Ectodermal cell (in vitro differentiated cells): Measurements from ENCODE around the gene FBXO34.
"Not testable (repeated sequence)": the region's sequence is repeated elsewhere in the genome, so short reads cannot be mapped to it uniquely, and the experiment has no call there.

Experiments
- H3K27ac ChIP-seq: 2 replicates; pipeline ENCODE4 v1.7.0; 2013; ENCODE audit warnings: mild to moderate bottlenecking, low read depth, low read length; ENCODE audit not compliant: insufficient read depth, poor library complexity, severe bottlenecking
- H3K27me3 ChIP-seq: 2 replicates; pipeline ENCODE4 v1.7.0; 2013; ENCODE audit warnings: mild to moderate bottlenecking, low read length; ENCODE audit not compliant: insufficient read depth, control insufficient read depth, poor library complexity, severe bottlenecking
- H3K36me3 ChIP-seq: one replicate; pipeline ENCODE4 v1.7.0; 2013; ENCODE audit warnings: low read length; ENCODE audit not compliant: control insufficient read depth, insufficient read depth
- H3K4me1 ChIP-seq: one replicate; pipeline ENCODE4 v1.7.0; 2013; ENCODE audit warnings: low read length; ENCODE audit not compliant: control insufficient read depth, insufficient read depth
- H3K4me3 ChIP-seq: 2 replicates; pipeline ENCODE4 v1.7.0; 2013; ENCODE audit warnings: low read depth, low read length, control low read depth; ENCODE audit not compliant: insufficient read depth
- H3K9me3 ChIP-seq: 2 replicates; pipeline ENCODE4 v1.7.0; 2013; ENCODE audit warnings: mild to moderate bottlenecking, low read length, moderate library complexity; ENCODE audit not compliant: control insufficient read depth
- WGBS, 2 experiments: methylation state at CpG; one replicate each; pipeline ENCODE4 v1.1.7; 2013; ENCODE audit warnings: missing lambda C conversion rate in 2 of 2; 5-methylcytosine and 5-hydroxymethylcytosine counted together

The FBXO34 gene

DNA sequence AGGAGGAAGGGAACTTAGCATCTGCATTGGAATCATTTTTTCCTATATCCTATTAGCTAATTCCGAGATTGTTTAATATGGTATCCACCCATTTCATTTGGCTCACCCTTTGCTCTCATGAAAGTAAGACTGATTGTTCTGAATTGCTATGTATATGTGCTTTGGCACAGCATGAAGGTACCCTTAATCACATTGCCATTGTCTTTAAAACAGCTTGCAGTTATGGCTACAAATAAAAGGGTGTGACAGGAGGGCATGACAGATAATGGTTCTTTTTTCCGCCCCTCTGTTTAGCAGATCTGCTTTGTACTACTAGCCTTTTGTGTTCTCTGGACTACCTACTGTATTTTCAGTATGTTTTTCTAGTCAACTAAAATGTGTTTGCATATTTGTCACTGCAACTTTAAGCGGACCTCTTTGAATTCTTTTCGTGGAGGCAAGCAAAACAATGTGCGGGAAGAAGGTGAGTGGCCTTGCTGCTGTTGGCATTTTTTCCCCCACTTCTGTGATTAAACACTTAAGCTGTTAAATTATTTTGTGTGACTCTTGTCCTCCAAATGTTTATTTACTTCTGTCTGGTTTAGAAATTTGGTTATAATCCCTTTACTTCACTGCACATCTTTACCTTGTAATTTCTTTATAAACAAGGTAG is 35.8 kb downstream of the FBXO34 start:
- H3K27ac ChIP-seq, result no peak overlapping the region

DNA sequence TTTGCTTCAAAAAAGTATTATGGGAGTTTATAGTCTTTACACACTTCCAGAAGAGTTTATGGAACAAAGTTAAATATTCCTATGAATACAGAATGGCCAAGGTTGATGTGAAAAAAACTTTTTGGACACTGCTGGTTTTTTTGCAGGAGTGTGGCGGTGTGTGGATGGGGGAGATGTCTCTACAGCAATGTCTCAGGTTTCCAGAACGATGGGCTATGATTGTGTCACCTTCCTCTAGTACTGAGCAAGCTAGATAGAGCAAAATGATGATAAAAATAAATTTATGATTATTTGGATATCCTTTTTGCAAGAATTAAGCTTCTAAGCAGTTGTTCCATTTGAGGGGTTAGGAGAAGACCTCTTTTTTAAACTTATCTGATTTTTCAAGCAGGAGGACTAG is 37.9 kb downstream of the FBXO34 start:
- Histone ChIP-seq H3K4me1 (no peaks in the 10 kb centered on the region), H3K27ac (no peak overlapping the region), H3K36me3 (no peaks in the 10 kb centered on the region), H3K4me3 (no peak overlapping the region), H3K27me3 (no peaks in the 10 kb centered on the region), H3K9me3 (no peaks in the 10 kb centered on the region)
- WGBS, 2 experiments, result 89 to 94% methylated on average over 2 of the region's 2 CpGs

More for the DNA sequence above, 35.8 kb downstream of the FBXO34 start:
- Histone ChIP-seq H3K9me3 (no peaks in the 10 kb centered on the region), H3K36me3 (no peaks in the 10 kb centered on the region), H3K4me1 (peaks cover under 1% of the 10 kb centered on the region), H3K27me3 (no peaks in the 10 kb centered on the region), H3K4me3 (no peak overlapping the region)
- 40 to 48% methylated on average over 4 to 5 of the region's 5 CpGs for WGBS, 2 experiments

DNA sequence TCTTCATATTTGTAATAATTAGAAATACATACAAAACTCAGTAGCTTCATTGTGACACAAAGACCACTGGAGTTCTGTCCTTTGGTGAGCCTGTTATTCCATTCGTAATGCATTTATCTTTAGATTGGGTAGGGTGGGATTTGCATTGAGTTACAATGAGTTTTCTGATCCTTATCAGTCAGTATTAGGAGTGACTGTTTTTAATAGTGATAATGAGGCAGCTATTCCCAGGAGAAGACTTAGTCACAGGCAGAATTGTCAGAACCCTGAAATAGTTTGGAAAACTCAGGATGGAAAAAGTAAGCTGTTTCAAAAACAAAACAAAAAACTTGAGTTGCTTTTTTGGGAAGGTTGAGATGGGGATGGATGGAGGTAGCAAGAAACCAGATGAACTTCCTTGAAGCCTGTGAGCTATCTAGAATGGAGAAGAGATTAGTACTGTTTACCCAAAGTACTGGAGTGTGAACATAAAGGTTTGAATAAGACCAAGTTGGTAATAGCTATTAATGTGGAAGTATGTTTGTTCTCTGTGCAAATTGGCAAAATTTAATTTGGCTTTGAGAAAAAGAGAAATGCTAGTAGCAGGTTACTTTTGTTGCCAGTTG is 38.6 kb downstream of the FBXO34 start:
- WGBS, 2 experiments, result 97 to 100% methylated on average over 1 of the region's 1 CpG
- no peaks in the 10 kb centered on the region for H3K36me3 ChIP-seq
- H3K27me3 ChIP-seq, result no peaks in the 10 kb centered on the region
- no peaks in the 10 kb centered on the region for H3K4me1 ChIP-seq
- H3K9me3 ChIP-seq, result no peaks in the 10 kb centered on the region
- no peak overlapping the region for H3K4me3 ChIP-seq
- H3K27ac ChIP-seq, result no peak overlapping the region

DNA sequence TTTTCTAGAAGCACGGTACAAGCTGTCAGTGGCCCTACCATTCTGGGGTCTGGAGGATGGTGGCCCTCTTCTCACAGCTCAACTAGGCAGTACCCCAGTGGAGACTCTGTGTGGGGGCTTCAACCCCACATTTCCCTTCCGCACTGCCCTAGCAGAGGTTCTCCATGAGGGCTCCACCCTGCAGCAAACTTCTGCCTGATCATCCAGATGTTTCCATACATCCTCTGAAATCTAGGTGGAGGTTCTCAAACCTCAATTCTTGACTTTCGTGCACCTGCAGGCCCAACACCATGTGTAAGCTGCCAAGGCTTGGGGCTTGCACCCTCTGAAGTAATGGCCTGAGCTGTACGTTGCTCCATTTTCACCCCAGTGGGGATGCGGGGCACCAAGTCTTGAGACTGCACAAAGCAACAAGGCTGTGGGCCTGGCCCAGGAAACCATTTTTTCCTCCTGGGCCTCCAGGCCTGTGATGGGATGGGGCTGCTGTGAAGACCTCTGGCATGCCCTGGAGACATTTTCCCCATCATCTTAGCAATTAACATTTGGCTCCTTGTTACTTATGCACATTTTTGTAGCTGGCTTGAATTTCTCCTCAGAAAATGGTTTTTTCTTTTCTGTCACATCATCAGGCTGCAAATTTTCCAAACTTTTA is 41.3 kb downstream of the FBXO34 start:
- not testable (repeated sequence) for H3K27ac ChIP-seq, H3K4me3 ChIP-seq, H3K36me3 ChIP-seq, H3K27me3 ChIP-seq, H3K4me1 ChIP-seq, H3K9me3 ChIP-seq
- WGBS, 2 experiments, result 97% methylated on average over 5 of the region's 5 CpGs

- H3K9me3 ChIP-seq, result no peaks in the 10 kb centered on the region
These were observed 42.3 kb downstream of the FBXO34 start for GRCh38 chr14:55313480-55313879.

DNA sequence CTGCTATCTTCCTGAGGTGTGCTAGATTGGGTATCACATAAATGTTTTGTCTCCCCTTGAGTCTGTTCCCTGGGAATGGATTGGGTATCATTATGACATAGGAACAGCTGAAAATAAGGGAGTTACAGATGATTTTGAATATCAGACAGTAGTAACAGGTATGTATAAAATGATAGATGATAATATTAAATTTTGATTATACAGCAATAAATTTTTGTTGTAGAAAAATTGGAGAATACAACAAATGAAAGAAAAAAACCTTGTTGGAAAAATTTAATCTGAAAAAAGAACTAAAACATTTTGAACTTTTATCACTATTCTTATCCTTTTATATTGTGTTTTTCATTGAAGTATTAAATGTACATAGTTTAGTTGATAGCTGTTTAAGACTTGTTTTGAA is 43.2 kb downstream of the FBXO34 start:
- no peak overlapping the region for H3K4me3 ChIP-seq
- H3K9me3 ChIP-seq, result no peaks in the 10 kb centered on the region
- no peaks in the 10 kb centered on the region for H3K36me3 ChIP-seq

More at GRCh38 chr14:55313480-55313879, 42.3 kb downstream of the FBXO34 start:
- H3K27ac ChIP-seq, result no peak overlapping the region
- H3K4me3 ChIP-seq, result no peak overlapping the region
- H3K4me1 ChIP-seq, result no peaks in the 10 kb centered on the region
- H3K36me3 ChIP-seq, result no peaks in the 10 kb centered on the region
- WGBS, 2 experiments, result 80 to 97% methylated on average over 2 to 5 of the region's 5 CpGs
- no peaks in the 10 kb centered on the region for H3K27me3 ChIP-seq

GRCh38 chr14:55316564-55316963 is 45.3 kb downstream of the FBXO34 start:
- Histone ChIP-seq H3K27ac (no peak overlapping the region), H3K27me3 (no peaks in the 10 kb centered on the region), H3K36me3 (no peaks in the 10 kb centered on the region), H3K4me1 (no peaks in the 10 kb centered on the region), H3K9me3 (no peaks in the 10 kb centered on the region), H3K4me3 (no peak overlapping the region)
- WGBS, 2 experiments, result 95 to 99% methylated on average over 4 of the region's 4 CpGs

More for the DNA sequence above, 43.2 kb downstream of the FBXO34 start:
- no peaks in the 10 kb centered on the region for H3K27me3 ChIP-seq
- no peaks in the 10 kb centered on the region for H3K4me1 ChIP-seq
- H3K27ac ChIP-seq, result no peak overlapping the region

- Histone ChIP-seq H3K4me1 (no peaks in the 10 kb centered on the region), H3K36me3 (no peaks in the 10 kb centered on the region), H3K27ac (no peak overlapping the region), H3K4me3 (no peak overlapping the region), H3K9me3 (no peaks in the 10 kb centered on the region), H3K27me3 (no peaks in the 10 kb centered on the region)
- 98% methylated on average over 2 of the region's 3 CpGs for WGBS, 2 experiments
These were observed 46.5 kb downstream of the FBXO34 start for GRCh38 chr14:55317542-55318306.

DNA sequence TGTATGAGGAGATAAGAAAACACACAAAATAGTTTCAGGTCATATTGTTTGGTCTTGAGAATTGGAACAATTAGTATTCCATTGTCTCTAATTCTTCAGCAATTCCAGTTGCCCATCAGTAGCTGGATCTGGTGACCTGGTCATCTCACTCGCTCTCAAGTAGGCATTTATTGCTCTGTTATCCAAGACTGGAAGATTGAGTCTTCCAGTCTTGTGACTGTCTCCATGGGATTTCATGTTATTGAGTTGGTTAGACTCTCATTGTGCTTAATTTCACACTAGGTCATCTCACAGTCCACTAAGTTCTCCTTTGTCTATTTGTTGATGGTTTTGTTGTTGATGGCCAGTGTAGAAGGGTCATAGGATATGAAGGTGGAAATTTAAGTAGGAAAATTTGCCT is 47.5 kb downstream of the FBXO34 start:
- no peaks in the 10 kb centered on the region for H3K4me1 ChIP-seq
- H3K9me3 ChIP-seq, result no peaks in the 10 kb centered on the region
- 96 to 100% methylated on average over 1 of the region's 1 CpG for WGBS, 2 experiments
- no peak overlapping the region for H3K27ac ChIP-seq
- H3K36me3 ChIP-seq, result no peaks in the 10 kb centered on the region
- no peak overlapping the region for H3K4me3 ChIP-seq
- H3K27me3 ChIP-seq, result no peaks in the 10 kb centered on the region

- Histone ChIP-seq H3K4me1 (no peaks in the 10 kb centered on the region), H3K36me3 (no peaks in the 10 kb centered on the region), H3K4me3 (no peak overlapping the region), H3K9me3 (no peaks in the 10 kb centered on the region), H3K27ac (no peak overlapping the region), H3K27me3 (no peaks in the 10 kb centered on the region)
These were observed 52.7 kb downstream of the FBXO34 start for GRCh38 chr14:55323910-55324309.
